Gastrocnemius medialis (tissue), 4 donors: ENCODE results near the gene MAD2L1BP. TPM values are rescaled to one million over a fixed set of nuclear protein-coding genes. Genes with fewer than 3 reads are reported as not detected.
A peak's percentile ranks its signal among the peaks of the same experiment; 100 is the strongest.

Experiments used
- ATAC-seq, 2 donors: fragments of 150-250 bp; one replicate each; pipeline ENCODE4 v1.9.1; 2016
- DNase-seq, 2 donors: peaks; one replicate each; pipeline ENCODE4 v3.0.0-alpha.2; 2019
- H3K27ac ChIP-seq, 4 donors: fragments of 200-600 bp; sonication (generic); 1 replicate in 1 of 4; 2 replicates in 3 of 4; pipeline ENCODE4 v1.5.1; 2016 to 2018; ENCODE audit warnings: mild to moderate bottlenecking in 2 of 4, moderate library complexity in 1 of 4
- H3K27me3 ChIP-seq, 3 donors: fragments of 200-600 bp; sonication (generic) in 2 of 3; 1 replicate in 1 of 3; 2 replicates in 2 of 3; pipeline versions ENCODE4 v1.5.1 to v1.6.0; 2016 to 2019; ENCODE audit warnings: mild to moderate bottlenecking in 1 of 3, moderate library complexity in 1 of 3
- H3K36me3 ChIP-seq, 2 donors: fragments of 200-600 bp; sonication (generic) in 1 of 2; one replicate each; pipeline ENCODE4 v1.5.1; 2017 to 2018
- H3K4me1 ChIP-seq, 2 donors: fragments of 200-600 bp; sonication (generic) in 1 of 2; one replicate each; pipeline ENCODE4 v1.5.1; 2016 to 2017; ENCODE audit warnings: mild to moderate bottlenecking in 2 of 2
- H3K4me3 ChIP-seq, 4 donors: fragments of 200-600 bp; sonication (generic) in 3 of 4; 1 replicate in 1 of 4; 2 replicates in 3 of 4; pipeline ENCODE4 v1.5.1; 2016 to 2019; ENCODE audit warnings: mild to moderate bottlenecking in 2 of 4
- H3K9me3 ChIP-seq, 3 donors: fragments of 200-600 bp; sonication (generic) in 2 of 3; 1 replicate in 1 of 3; 2 replicates in 2 of 3; pipeline ENCODE4 v1.5.1; 2016 to 2019
- POLR2A ChIP-seq, 2 donors: fragments of 450-650 bp; IDR thresholded peaks; one replicate each; pipeline ENCODE4 v1.6.1; 2017; ENCODE audit warnings: antibody characterized with exemption in 2 of 2, mild to moderate bottlenecking in 2 of 2, moderate library complexity in 2 of 2
- in situ Hi-C, 4 donors: fragments of 200-750 bp; cut with MboI; loops; one replicate each; pipeline versions ENCODE4 v1.15.0 to v1.8.0; 2017; ENCODE audit warnings: low sequenced_read_pairs in 4 of 4
- intact Hi-C: fragments of 100-400 bp; cut with DNase I; formaldehyde crosslinking; loops from one replicate; pipeline ENCODE4 v1.15.1; 2023; ENCODE audit warnings: low total_unique reads
- total RNA-seq, 4 donors: library from RNA; depleted of rRNA; stranded (reverse); fragments of >200 nt; gene quantifications; one replicate each; pipeline versions ENCODE4 v1.1.0 to v1.2.3, GENCODE V29; 2016
- TF ChIP-seq, protein P1 (sequence below), 5 experiments: fragments of 450-650 bp in 3 of 5; fragments of 200-600 bp in 2 of 5; sonication (generic) in 2 of 5; IDR thresholded peaks in 4 of 5; conservative IDR thresholded peaks in 1 of 5; 1 replicate in 4 of 5; 2 replicates in 1 of 5; pipeline ENCODE4 v1.5.1; 2016 to 2019; ENCODE audit warnings: antibody characterized with exemption in 5 of 5, mild to moderate bottlenecking in 3 of 5, moderate library complexity in 3 of 5

Gene MAD2L1BP
- total RNA-seq, 4 donors from 2014 or later: 25.1 to 55.4 (median 25.2) TPM

DNA sequence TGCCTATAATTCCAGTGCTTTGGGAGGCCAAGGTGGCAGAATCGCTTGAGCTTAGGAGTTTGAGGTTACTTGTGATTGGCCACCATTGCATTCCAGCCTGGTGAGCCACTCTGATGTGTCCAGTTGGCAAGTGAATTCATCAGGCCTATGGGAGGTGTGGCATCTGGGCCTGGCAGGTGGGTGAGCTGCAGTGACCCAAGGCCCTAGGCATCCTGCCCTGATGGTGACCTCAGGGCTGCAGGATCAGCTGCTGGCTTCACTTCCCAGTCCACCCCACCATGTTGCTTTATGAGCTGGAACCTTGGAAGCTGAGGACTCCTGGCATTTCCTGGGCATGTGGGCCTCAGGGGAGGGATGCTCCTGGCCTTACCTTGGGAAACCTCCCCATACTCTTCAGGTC, 29.7 kb downstream of the MAD2L1BP start:
- H3K4me3 ChIP-seq: no peak overlapping the region
- no peaks in the 10 kb centered on the region for H3K9me3 ChIP-seq
- in situ Hi-C loops (loop anchor here (5.0 to 25.0 kb wide), 4 partner anchors 89 to 422 kb away; no protein-coding TSS in a partner anchor), intact Hi-C loops (no loop called here)
- peaks cover 33 to 38% of the 10 kb centered on the region in 2 donors for H3K4me1 ChIP-seq
- ATAC-seq (no peak), DNase-seq (no peak)
- TF ChIP-seq POLR2A (IDR thresholded peaks at IDR 0.05): no peak
- TF ChIP-seq, protein P1, sequence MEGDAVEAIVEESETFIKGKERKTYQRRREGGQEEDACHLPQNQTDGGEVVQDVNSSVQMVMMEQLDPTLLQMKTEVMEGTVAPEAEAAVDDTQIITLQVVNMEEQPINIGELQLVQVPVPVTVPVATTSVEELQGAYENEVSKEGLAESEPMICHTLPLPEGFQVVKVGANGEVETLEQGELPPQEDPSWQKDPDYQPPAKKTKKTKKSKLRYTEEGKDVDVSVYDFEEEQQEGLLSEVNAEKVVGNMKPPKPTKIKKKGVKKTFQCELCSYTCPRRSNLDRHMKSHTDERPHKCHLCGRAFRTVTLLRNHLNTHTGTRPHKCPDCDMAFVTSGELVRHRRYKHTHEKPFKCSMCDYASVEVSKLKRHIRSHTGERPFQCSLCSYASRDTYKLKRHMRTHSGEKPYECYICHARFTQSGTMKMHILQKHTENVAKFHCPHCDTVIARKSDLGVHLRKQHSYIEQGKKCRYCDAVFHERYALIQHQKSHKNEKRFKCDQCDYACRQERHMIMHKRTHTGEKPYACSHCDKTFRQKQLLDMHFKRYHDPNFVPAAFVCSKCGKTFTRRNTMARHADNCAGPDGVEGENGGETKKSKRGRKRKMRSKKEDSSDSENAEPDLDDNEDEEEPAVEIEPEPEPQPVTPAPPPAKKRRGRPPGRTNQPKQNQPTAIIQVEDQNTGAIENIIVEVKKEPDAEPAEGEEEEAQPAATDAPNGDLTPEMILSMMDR (IDR thresholded peaks at IDR 0.05 in 4 of 5, conservative IDR thresholded peaks at IDR 0.05 in 1 of 5): no peak
- no peak overlapping the region for H3K27ac ChIP-seq
- no peaks in the 10 kb centered on the region for H3K27me3 ChIP-seq
- no peaks in the 10 kb centered on the region for H3K36me3 ChIP-seq

DNA sequence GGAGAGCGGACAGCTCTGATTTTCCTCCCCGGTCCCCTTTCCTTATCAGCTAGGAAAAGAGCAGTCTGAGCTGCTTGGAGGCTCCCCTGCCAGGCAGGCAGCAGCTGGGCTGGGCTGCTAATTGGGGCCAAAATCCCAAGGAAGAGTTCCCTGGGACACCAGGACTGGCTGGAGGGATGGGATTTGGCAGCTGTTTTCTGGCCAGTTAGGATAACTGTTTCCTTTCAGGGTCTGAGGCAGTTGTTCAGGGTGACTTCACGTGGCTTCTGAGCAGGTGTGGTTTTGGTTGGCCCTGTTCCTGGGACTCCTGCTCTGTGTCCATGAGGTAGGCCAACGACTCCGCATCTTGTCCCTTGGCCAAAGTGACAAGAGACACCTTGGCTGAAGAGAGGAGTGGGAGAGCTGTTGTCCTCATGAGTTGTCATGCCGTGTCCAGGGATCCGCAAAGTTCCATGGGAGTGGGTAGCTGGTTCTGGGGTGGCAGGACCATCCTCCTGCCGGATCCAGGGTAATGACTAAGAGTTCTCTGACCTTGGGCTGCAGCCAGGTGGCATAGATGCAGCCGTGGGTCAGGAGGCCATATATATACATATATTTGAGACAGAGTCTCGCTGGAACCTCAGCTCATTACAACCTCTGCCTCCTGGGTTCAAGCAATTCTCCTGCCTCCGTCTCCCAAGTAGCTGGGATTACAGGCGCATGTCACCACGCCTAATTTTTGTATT, 30.7 kb downstream of the MAD2L1BP start:
- peaks cover 0 to 10% of the 10 kb centered on the region in 2 donors for H3K36me3 ChIP-seq
- H3K27ac ChIP-seq: peak overlapping the region in 1 of 4 donors; percentile 95
- peak in 1 of 2 donors; percentile 35 for DNase-seq
- in situ Hi-C loops: loop anchor here (5.0 to 25.0 kb wide), 4 partner anchors 88 to 421 kb away; no protein-coding TSS in a partner anchor
- no peaks in the 10 kb centered on the region for H3K27me3 ChIP-seq
- intact Hi-C loops: loop anchor here (2.0 kb wide), 1 partner anchor 36 kb away; no protein-coding TSS in a partner anchor
- no peaks in the 10 kb centered on the region for H3K9me3 ChIP-seq
- TF ChIP-seq, protein P1 (IDR thresholded peaks at IDR 0.05 in 4 of 5, conservative IDR thresholded peaks at IDR 0.05 in 1 of 5): no peak
- TF ChIP-seq POLR2A (IDR thresholded peaks at IDR 0.05): no peak
- no peak overlapping the region for H3K4me3 ChIP-seq
- peaks cover 43 to 48% of the 10 kb centered on the region in 2 donors for H3K4me1 ChIP-seq
- peak in 1 of 2 donors; percentile 1 for ATAC-seq

GRCh38 chr6:43667245-43668150, 31.9 kb downstream of the MAD2L1BP start:
- H3K27ac ChIP-seq: peak overlapping the region; percentile 95 to 97 (median 96)
- in situ Hi-C loops: loop anchor here (5.0 to 25.0 kb wide), 4 partner anchors 87 to 420 kb away; no protein-coding TSS in a partner anchor
- peak; percentile 67 to 69 for ATAC-seq

More at GRCh38 chr6:43667245-43668150, 31.9 kb downstream of the MAD2L1BP start:
- Histone ChIP-seq H3K4me1 (peaks cover 54 to 59% of the 10 kb centered on the region in 2 donors), H3K27me3 (no peaks in the 10 kb centered on the region), H3K4me3 (peak overlapping the region in 3 of 4 donors; percentile 17 to 30 (median 18)), H3K9me3 (no peaks in the 10 kb centered on the region), H3K36me3 (peaks cover 0 to 20% of the 10 kb centered on the region in 2 donors)
- intact Hi-C loops: loop anchor here (1.0 to 2.0 kb wide), 5 partner anchors 35 to 412 kb away; partner anchors contain the start of gene VEGFA
- DNase-seq: peak; percentile 62 to 85
- TF ChIP-seq POLR2A (IDR thresholded peaks at IDR 0.05): peak in 1 of 2 donors; percentile 34
- TF ChIP-seq, protein P1 (IDR thresholded peaks at IDR 0.05 in 4 of 5, conservative IDR thresholded peaks at IDR 0.05 in 1 of 5): peak; percentile 98
